Measurements from ENCODE around the gene NRXN3. TPM values are rescaled to one million over a fixed set of nuclear protein-coding genes. Genes with fewer than 3 reads are reported as not detected.

The NRXN3 gene
- total and polyA plus RNA-seq, 5 donors from 2014 or later: not detected

GRCh38 chr14:79584679-79585078, 1414.5 kb downstream of the NRXN3 start:
- no peak overlapping the region for H3K4me3 ChIP-seq (ENCODE audit: low read depth, low read length)

GRCh38 chr14:79585845-79586244, 1415.7 kb downstream of the NRXN3 start:
- H3K36me3 ChIP-seq (ENCODE audit: control insufficient read depth, insufficient read depth, low read length): no peaks in the 10 kb centered on the region
- H3K4me1 ChIP-seq (ENCODE audit: control insufficient read depth, insufficient read depth, low read length, poor library complexity, severe bottlenecking): no peaks in the 10 kb centered on the region
- H3K9me3 ChIP-seq (ENCODE audit: control insufficient read depth in 2 of 2, low read length in 2 of 2): no peaks in the 10 kb centered on the region
- Mint-ChIP-seq H3K36me3 (no peaks in the 10 kb centered on the region), H3K27me3 (no peaks in the 10 kb centered on the region), H3K27ac (no peak overlapping the region), H3K4me3 (no peak overlapping the region), H3K4me1 (no peaks in the 10 kb centered on the region), H3K9me3 (peaks cover 0 to 12% (median 3%) of the 10 kb centered on the region in 7 donors)
- H3K4me3 ChIP-seq (ENCODE audit: low read depth, low read length): no peak overlapping the region
- H3K27ac ChIP-seq (ENCODE audit: insufficient read depth, low read length, poor library complexity, severe bottlenecking): no peak overlapping the region
- H3K27me3 ChIP-seq (ENCODE audit: control insufficient read depth, insufficient read depth, low read length): no peaks in the 10 kb centered on the region
- ATAC-seq (ENCODE audit: low read depth in 2 of 2) (no peak), DNase-seq (no peak)

More at GRCh38 chr14:79584679-79585078, 1414.5 kb downstream of the NRXN3 start:
- H3K27ac Mint-ChIP-seq: no peak overlapping the region
- Histone ChIP-seq H3K36me3 (ENCODE audit: control insufficient read depth, insufficient read depth, low read length) (no peaks in the 10 kb centered on the region), H3K9me3 (ENCODE audit: control insufficient read depth in 2 of 2, low read length in 2 of 2) (no peaks in the 10 kb centered on the region), H3K27ac (ENCODE audit: insufficient read depth, low read length, poor library complexity, severe bottlenecking) (no peak overlapping the region), H3K27me3 (ENCODE audit: control insufficient read depth, insufficient read depth, low read length) (no peaks in the 10 kb centered on the region), H3K4me1 (ENCODE audit: control insufficient read depth, insufficient read depth, low read length, poor library complexity, severe bottlenecking) (no peaks in the 10 kb centered on the region)
- H3K36me3 Mint-ChIP-seq: no peaks in the 10 kb centered on the region
- peaks cover 0 to 11% (median 4%) of the 10 kb centered on the region in 7 donors for H3K9me3 Mint-ChIP-seq
- no peaks in the 10 kb centered on the region for H3K4me1 Mint-ChIP-seq
- H3K4me3 Mint-ChIP-seq: no peak overlapping the region
- DNase-seq (no peak), ATAC-seq (ENCODE audit: low read depth in 2 of 2) (no peak)
- H3K27me3 Mint-ChIP-seq: no peaks in the 10 kb centered on the region

- no peak overlapping the region for H3K4me3 ChIP-seq (ENCODE audit: low read depth, low read length)
- ATAC-seq (ENCODE audit: low read depth in 2 of 2) (no peak), DNase-seq (no peak)
- Mint-ChIP-seq H3K27me3 (no peaks in the 10 kb centered on the region), H3K4me3 (no peak overlapping the region), H3K27ac (no peak overlapping the region), H3K36me3 (no peaks in the 10 kb centered on the region), H3K4me1 (no peaks in the 10 kb centered on the region), H3K9me3 (peaks cover 0 to 8% (median 3%) of the 10 kb centered on the region in 7 donors)
- no peak overlapping the region for H3K27ac ChIP-seq (ENCODE audit: insufficient read depth, low read length, poor library complexity, severe bottlenecking)
- H3K4me1 ChIP-seq (ENCODE audit: control insufficient read depth, insufficient read depth, low read length, poor library complexity, severe bottlenecking): no peaks in the 10 kb centered on the region
- H3K27me3 ChIP-seq (ENCODE audit: control insufficient read depth, insufficient read depth, low read length): no peaks in the 10 kb centered on the region
- no peaks in the 10 kb centered on the region for H3K36me3 ChIP-seq (ENCODE audit: control insufficient read depth, insufficient read depth, low read length)
- H3K9me3 ChIP-seq (ENCODE audit: control insufficient read depth in 2 of 2, low read length in 2 of 2): no peaks in the 10 kb centered on the region
Observed at GRCh38 chr14:79586416-79586815, 1416.2 kb downstream of the NRXN3 start.

- H3K27ac Mint-ChIP-seq: no peak overlapping the region
- H3K4me1 Mint-ChIP-seq: no peaks in the 10 kb centered on the region
- Histone ChIP-seq H3K9me3 (ENCODE audit: control insufficient read depth in 2 of 2, low read length in 2 of 2) (no peaks in the 10 kb centered on the region), H3K27ac (ENCODE audit: insufficient read depth, low read length, poor library complexity, severe bottlenecking) (no peak overlapping the region), H3K4me1 (ENCODE audit: control insufficient read depth, insufficient read depth, low read length, poor library complexity, severe bottlenecking) (no peaks in the 10 kb centered on the region), H3K4me3 (ENCODE audit: low read depth, low read length) (no peak overlapping the region), H3K36me3 (ENCODE audit: control insufficient read depth, insufficient read depth, low read length) (no peaks in the 10 kb centered on the region), H3K27me3 (ENCODE audit: control insufficient read depth, insufficient read depth, low read length) (no peaks in the 10 kb centered on the region)
- DNase-seq (no peak), ATAC-seq (ENCODE audit: low read depth in 2 of 2) (no peak)
- peaks cover 0 to 8% (median 3%) of the 10 kb centered on the region in 7 donors for H3K9me3 Mint-ChIP-seq
- no peaks in the 10 kb centered on the region for H3K36me3 Mint-ChIP-seq
- H3K27me3 Mint-ChIP-seq: no peaks in the 10 kb centered on the region
- no peak overlapping the region for H3K4me3 Mint-ChIP-seq
Observed at GRCh38 chr14:79586989-79587598, 1416.9 kb downstream of the NRXN3 start.

- peaks cover 0 to 8% (median 3%) of the 10 kb centered on the region in 7 donors for H3K9me3 Mint-ChIP-seq
- no peak overlapping the region for H3K4me3 ChIP-seq (ENCODE audit: low read depth, low read length)
- H3K4me3 Mint-ChIP-seq: no peak overlapping the region
- no peaks in the 10 kb centered on the region for H3K36me3 ChIP-seq (ENCODE audit: control insufficient read depth, insufficient read depth, low read length)
- ATAC-seq (ENCODE audit: low read depth in 2 of 2) (no peak), DNase-seq (no peak)
- H3K27ac ChIP-seq (ENCODE audit: insufficient read depth, low read length, poor library complexity, severe bottlenecking): no peak overlapping the region
- H3K4me1 Mint-ChIP-seq: no peaks in the 10 kb centered on the region
- no peaks in the 10 kb centered on the region for H3K9me3 ChIP-seq (ENCODE audit: control insufficient read depth in 2 of 2, low read length in 2 of 2)
- no peak overlapping the region for H3K27ac Mint-ChIP-seq
- no peaks in the 10 kb centered on the region for H3K27me3 ChIP-seq (ENCODE audit: control insufficient read depth, insufficient read depth, low read length)
- no peaks in the 10 kb centered on the region for H3K4me1 ChIP-seq (ENCODE audit: control insufficient read depth, insufficient read depth, low read length, poor library complexity, severe bottlenecking)
- no peaks in the 10 kb centered on the region for H3K27me3 Mint-ChIP-seq
- H3K36me3 Mint-ChIP-seq: no peaks in the 10 kb centered on the region
Observed at GRCh38 chr14:79587875-79588274, 1417.7 kb downstream of the NRXN3 start.

GRCh38 chr14:79588398-79588797, 1418.2 kb downstream of the NRXN3 start:
- Mint-ChIP-seq H3K4me1 (no peaks in the 10 kb centered on the region), H3K9me3 (peaks cover 0 to 8% (median 3%) of the 10 kb centered on the region in 7 donors), H3K27ac (no peak overlapping the region), H3K27me3 (no peaks in the 10 kb centered on the region), H3K36me3 (no peaks in the 10 kb centered on the region), H3K4me3 (no peak overlapping the region)
- Histone ChIP-seq H3K9me3 (ENCODE audit: control insufficient read depth in 2 of 2, low read length in 2 of 2) (no peaks in the 10 kb centered on the region), H3K4me1 (ENCODE audit: control insufficient read depth, insufficient read depth, low read length, poor library complexity, severe bottlenecking) (no peaks in the 10 kb centered on the region), H3K27me3 (ENCODE audit: control insufficient read depth, insufficient read depth, low read length) (no peaks in the 10 kb centered on the region), H3K4me3 (ENCODE audit: low read depth, low read length) (no peak overlapping the region), H3K36me3 (ENCODE audit: control insufficient read depth, insufficient read depth, low read length) (no peaks in the 10 kb centered on the region), H3K27ac (ENCODE audit: insufficient read depth, low read length, poor library complexity, severe bottlenecking) (no peak overlapping the region)
- ATAC-seq (ENCODE audit: low read depth in 2 of 2) (no peak), DNase-seq (no peak)

GRCh38 chr14:79596551-79596950, 1426.4 kb downstream of the NRXN3 start:
- no peaks in the 10 kb centered on the region for H3K36me3 Mint-ChIP-seq
- no peak overlapping the region for H3K4me3 ChIP-seq (ENCODE audit: low read depth, low read length)
- H3K27ac Mint-ChIP-seq: no peak overlapping the region
- no peaks in the 10 kb centered on the region for H3K4me1 Mint-ChIP-seq
- no peaks in the 10 kb centered on the region for H3K4me1 ChIP-seq (ENCODE audit: control insufficient read depth, insufficient read depth, low read length, poor library complexity, severe bottlenecking)
- no peak for DNase-seq
- no peak overlapping the region for H3K27ac ChIP-seq (ENCODE audit: insufficient read depth, low read length, poor library complexity, severe bottlenecking)
- no peaks in the 10 kb centered on the region for H3K27me3 Mint-ChIP-seq
- H3K9me3 ChIP-seq (ENCODE audit: control insufficient read depth in 2 of 2, low read length in 2 of 2): no peaks in the 10 kb centered on the region
- no peaks in the 10 kb centered on the region for H3K27me3 ChIP-seq (ENCODE audit: control insufficient read depth, insufficient read depth, low read length)
- no peak overlapping the region for H3K4me3 Mint-ChIP-seq
- no peak for ATAC-seq (ENCODE audit: low read depth in 2 of 2)
- H3K9me3 Mint-ChIP-seq: peaks cover 0 to 4% (median 2%) of the 10 kb centered on the region in 7 donors
- H3K36me3 ChIP-seq (ENCODE audit: control insufficient read depth, insufficient read depth, low read length): no peaks in the 10 kb centered on the region

GRCh38 chr14:79597566-79597965, 1427.4 kb downstream of the NRXN3 start:
- Histone ChIP-seq H3K4me1 (ENCODE audit: control insufficient read depth, insufficient read depth, low read length, poor library complexity, severe bottlenecking) (no peaks in the 10 kb centered on the region), H3K9me3 (ENCODE audit: control insufficient read depth in 2 of 2, low read length in 2 of 2) (no peaks in the 10 kb centered on the region), H3K27me3 (ENCODE audit: control insufficient read depth, insufficient read depth, low read length) (no peaks in the 10 kb centered on the region), H3K4me3 (ENCODE audit: low read depth, low read length) (no peak overlapping the region), H3K36me3 (ENCODE audit: control insufficient read depth, insufficient read depth, low read length) (no peaks in the 10 kb centered on the region), H3K27ac (ENCODE audit: insufficient read depth, low read length, poor library complexity, severe bottlenecking) (no peak overlapping the region)
- Mint-ChIP-seq H3K27ac (no peak overlapping the region), H3K4me1 (no peaks in the 10 kb centered on the region), H3K9me3 (peaks cover 0 to 4% (median 2%) of the 10 kb centered on the region in 7 donors), H3K36me3 (no peaks in the 10 kb centered on the region), H3K4me3 (no peak overlapping the region), H3K27me3 (no peaks in the 10 kb centered on the region)
- DNase-seq: no peak
- no peak for ATAC-seq (ENCODE audit: low read depth in 2 of 2)

Data from CD4-positive, CD25-positive, alpha-beta regulatory T cell (primary cell).